Epithelial cell of esophagus (primary cell): ENCODE measurements around the gene CEP43.

Source experiments
- DNase-seq: peaks from one replicate; pipeline ENCODE4 v3.0.0; 2010; ENCODE audit warnings: low read depth
- H3K4me3 ChIP-seq: 2 replicates; pipeline ENCODE4 v1.5.1; 2011; ENCODE audit warnings: mild to moderate bottlenecking, low read length, control low read depth
- CTCF ChIP-seq: IDR thresholded peaks from 2 replicates; pipeline ENCODE4 v1.5.1; 2011; ENCODE audit warnings: low read depth, mild to moderate bottlenecking, low read length, control low read depth, inconsistent platforms; ENCODE audit not compliant: insufficient read depth; ENCODE audit errors: missing control alignments

CEP43 gene

GRCh38 chr6:166969390-166970002 is 29.7 kb upstream of the CEP43 start:
- TF ChIP-seq CTCF, result no peak
- no peak for DNase-seq
- H3K4me3 ChIP-seq, result no peak overlapping the region

- no peak for TF ChIP-seq CTCF
- no peak for DNase-seq
- no peak overlapping the region for H3K4me3 ChIP-seq
These were observed 29.1 kb upstream of the CEP43 start for GRCh38 chr6:166970091-166970490.

DNA sequence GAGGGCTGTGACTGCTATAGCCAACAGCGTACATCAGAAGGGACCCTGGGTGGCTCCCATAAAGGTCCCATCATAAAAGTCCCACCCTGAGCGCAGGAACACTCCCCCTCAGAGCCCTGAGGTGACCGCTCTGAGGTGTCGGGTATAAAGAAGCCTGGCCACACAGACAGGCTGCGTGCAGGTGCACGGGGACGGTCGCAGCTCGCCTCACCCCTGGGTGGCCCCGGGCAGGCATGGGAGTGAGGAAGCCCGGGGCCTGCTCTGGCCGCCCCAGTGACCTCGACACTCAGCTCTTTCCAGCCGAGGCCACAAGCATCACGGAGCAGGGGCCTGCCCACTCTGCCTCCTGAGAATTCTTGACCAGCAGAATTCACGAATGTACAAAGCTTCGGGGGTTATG is 28.4 kb upstream of the CEP43 start:
- DNase-seq, result no peak

DNA sequence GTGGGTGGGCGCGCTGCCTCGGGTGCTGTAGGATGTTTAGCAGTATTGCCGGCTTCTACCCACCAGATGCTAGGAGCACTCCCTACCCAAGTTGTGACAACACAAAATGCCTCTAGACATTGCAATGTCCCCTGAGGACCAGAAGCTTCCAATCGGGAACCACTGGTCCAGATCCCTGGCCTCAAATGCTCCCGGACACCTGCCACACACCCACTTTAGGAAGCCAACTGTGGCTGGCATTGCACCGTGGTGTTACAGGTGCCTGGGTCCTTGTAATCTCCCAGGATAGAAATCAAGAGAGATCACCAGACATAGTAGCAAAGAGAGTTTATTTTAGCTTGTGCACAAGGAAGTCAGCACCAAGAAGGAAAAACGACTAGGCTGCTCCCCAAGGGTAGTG is 27.9 kb upstream of the CEP43 start:
- no peak overlapping the region for H3K4me3 ChIP-seq
- DNase-seq, result no peak
- TF ChIP-seq CTCF, result no peak

More for the DNA sequence above, 28.4 kb upstream of the CEP43 start:
- TF ChIP-seq CTCF, result no peak
- H3K4me3 ChIP-seq, result no peak overlapping the region

DNA sequence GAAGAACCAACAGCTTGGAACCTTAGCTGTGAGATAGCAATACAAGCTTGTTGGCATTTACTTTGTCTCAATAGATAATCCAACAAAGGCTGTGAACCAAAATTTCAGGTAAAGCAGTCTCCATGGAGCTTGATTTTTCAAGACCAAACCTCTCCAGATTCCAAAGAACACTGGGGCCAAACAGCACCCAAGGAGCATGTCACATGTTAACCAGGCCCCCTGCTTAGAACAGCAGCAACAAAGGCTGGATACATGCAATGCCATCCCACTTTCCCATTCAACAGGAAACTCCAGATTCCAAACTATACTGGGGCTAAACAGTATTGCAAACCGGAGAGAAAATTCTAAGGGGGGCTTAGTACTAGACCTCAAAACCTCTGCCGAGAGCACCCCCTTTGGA is 27.1 kb upstream of the CEP43 start:
- DNase-seq, result no peak
- TF ChIP-seq CTCF, result no peak
- H3K4me3 ChIP-seq, result no peak overlapping the region

DNA sequence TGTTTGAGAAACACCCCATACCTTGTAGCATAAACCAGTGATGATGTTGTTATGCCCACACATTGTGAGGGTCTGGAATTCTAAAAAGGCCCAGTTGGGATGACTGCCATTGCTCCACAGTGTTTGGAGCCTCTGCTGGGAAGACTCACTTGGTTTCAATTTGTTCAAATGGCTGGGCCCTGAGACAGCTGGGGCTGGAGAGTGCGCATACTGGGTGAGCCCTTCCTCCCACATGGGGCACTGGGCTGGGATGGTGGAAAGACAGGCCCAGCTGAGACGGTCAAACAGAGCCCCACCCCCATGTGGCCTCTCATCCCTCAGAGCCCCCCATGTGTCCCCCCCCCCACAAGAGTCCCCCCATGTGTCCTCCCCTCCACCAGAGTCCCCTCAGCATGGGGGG is 22.6 kb upstream of the CEP43 start:
- H3K4me3 ChIP-seq, result no peak overlapping the region
- DNase-seq, result no peak
- TF ChIP-seq CTCF, result no peak
